HAP-1 (cell line): ENCODE data around the gene PRDM16.

Experiments
- DNase-seq, 2 experiments: peaks; one replicate each; pipeline ENCODE4 v3.0.0-alpha.2; 2016 to 2020; ENCODE audit warnings: low spot score in 2 of 2
- H3K27me3 ChIP-seq: fragments of 250-450 bp; sonication (Bioruptor Pico); 2 replicates; pipeline ENCODE4 v1.5.1; 2020; ENCODE audit warnings: low read depth, mild to moderate bottlenecking, moderate library complexity
- H3K36me3 ChIP-seq: fragments of 250-450 bp; sonication (Bioruptor Pico); replicated peaks from 2 replicates; pipeline ENCODE4 v1.5.1; 2020; ENCODE audit warnings: mild to moderate bottlenecking
- H3K4me1 ChIP-seq: fragments of 250-450 bp; sonication (Bioruptor Pico); 2 replicates; pipeline ENCODE4 v1.5.1; 2020; ENCODE audit warnings: mild to moderate bottlenecking
- H3K4me3 ChIP-seq: fragments of 250-450 bp; sonication (Bioruptor Pico); 2 replicates; pipeline ENCODE4 v1.5.1; 2020; ENCODE audit warnings: mild to moderate bottlenecking, moderate library complexity
- H3K9me3 ChIP-seq: fragments of 250-450 bp; sonication (Bioruptor Pico); 2 replicates; pipeline ENCODE4 v1.5.1; 2020; ENCODE audit warnings: mild to moderate bottlenecking, moderate library complexity
- in situ Hi-C: fragments of 300-500 bp; cut with MboI; formaldehyde crosslinking; loops from 3 replicates; pipeline ENCODE4 v1.14.3; 2020; ENCODE audit warnings: low sequenced_read_pairs, inconsistent platforms, mixed read lengths

PRDM16 gene

DNA sequence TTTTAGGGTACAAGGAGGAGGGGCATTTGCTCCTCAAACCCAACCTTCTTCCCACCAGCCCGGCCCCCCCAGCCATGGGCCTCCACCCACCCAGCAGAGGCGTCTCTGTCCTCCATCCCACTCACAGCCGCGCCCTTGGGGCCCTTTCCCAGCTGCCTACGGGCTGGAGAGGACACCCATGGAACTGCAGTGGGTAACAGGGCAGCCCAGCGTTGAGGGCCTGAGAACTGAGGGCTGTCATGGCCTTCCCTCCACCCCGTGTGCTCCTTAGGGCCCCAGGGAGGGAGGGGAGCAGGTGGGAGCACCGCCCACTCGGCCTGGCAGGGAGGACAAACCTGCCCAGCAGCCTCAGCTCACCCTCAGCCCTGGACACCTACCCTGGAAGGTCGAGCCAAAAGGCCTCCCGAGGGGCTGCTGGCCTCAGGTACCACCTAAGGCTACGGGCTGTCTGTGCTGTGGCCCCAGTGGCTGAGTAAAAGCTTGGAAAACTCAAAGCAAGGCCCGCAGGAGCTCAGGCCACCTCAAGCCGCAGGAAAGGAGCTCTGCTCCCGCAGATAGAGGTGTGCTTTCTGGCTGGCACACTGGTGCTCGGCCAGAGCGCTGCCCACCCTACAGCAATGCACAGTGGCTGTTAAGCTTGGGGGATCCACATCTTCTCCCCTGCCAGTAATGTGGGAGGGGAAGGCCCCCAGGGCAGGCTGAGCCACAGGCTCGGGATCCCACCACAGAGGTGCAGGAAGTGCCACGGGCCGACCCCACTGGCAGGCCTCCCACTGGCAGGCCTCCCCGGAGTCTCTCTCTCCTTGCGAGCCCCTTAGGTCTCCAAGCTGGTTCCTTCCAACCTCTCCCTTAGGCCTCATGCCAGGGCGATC lies 383.2 kb downstream of the PRDM16 start:
- DNase-seq: no peak
- Histone ChIP-seq H3K4me3 (no peak overlapping the region), H3K27me3 (peaks cover 9% of the 10 kb centered on the region), H3K36me3 (no peaks in the 10 kb centered on the region), H3K9me3 (no peaks in the 10 kb centered on the region; the same call in 1 of the 2 replicates), H3K4me1 (peaks cover 5% of the 10 kb centered on the region; the same call in 1 of the 2 replicates)
- in situ Hi-C loops: loop anchor here (5.0 kb wide), 1 partner anchor 170 kb away; no protein-coding TSS in a partner anchor

DNA sequence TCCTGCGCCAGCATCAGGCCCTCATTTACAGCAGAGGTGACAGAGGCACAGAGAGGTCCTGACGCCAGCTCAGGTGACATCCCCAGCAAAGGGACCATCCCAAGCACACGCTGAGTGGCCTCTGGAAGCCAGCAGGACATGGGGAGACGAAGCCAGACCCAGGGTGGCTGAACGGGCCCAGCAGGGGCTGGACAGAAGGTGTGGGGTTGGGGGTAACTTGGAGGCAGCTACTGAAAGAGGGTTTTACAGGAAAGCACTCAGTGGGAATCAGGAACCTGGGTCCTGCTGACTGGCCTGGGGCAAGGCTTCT lies 383.8 kb downstream of the PRDM16 start:
- in situ Hi-C loops: loop anchor here (5.0 kb wide), 1 partner anchor 169 kb away; no protein-coding TSS in a partner anchor
- no peak overlapping the region for H3K4me3 ChIP-seq

DNA sequence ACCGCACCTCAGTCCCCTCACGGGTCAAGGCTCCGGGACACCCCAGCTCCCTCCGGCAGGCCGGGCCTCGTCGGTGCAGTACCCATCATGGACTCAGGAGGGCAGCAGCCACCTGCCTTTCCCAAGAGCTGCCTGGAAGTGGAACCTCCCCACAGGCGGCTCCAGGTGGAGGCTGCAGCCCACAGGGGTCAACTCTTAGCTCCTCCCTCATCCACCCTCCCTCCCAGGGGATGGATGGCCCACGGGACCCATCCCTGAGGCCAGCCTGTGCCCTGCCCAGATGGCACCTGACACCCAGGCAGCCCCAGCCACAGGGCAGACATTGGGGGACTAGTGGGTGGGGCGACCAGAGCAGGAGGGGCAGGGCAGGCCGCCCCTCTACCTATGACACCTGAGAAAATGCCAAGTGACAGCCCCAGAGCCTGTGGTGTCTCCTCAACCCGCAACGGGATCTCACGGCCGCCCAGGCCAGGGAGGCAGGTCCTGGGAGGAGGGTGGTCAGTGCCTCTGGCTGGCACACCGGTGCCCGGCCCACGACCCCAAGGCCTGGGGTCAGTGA lies 384.3 kb downstream of the PRDM16 start:
- Histone ChIP-seq H3K4me1 (peaks cover 5% of the 10 kb centered on the region; the same call in 1 of the 2 replicates), H3K36me3 (no peaks in the 10 kb centered on the region), H3K9me3 (no peaks in the 10 kb centered on the region), H3K27me3 (peaks cover 5% of the 10 kb centered on the region; the same call in 1 of the 2 replicates), H3K4me3 (no peak overlapping the region)
- peak; percentile 49 to 88 for DNase-seq
- in situ Hi-C loops: loop anchor here (5.0 kb wide), 1 partner anchor 169 kb away; no protein-coding TSS in a partner anchor

More for the DNA sequence above, 383.8 kb downstream of the PRDM16 start:
- peaks cover 6% of the 10 kb centered on the region for H3K27me3 ChIP-seq
- no peaks in the 10 kb centered on the region; the same call in 1 of the 2 replicates for H3K9me3 ChIP-seq
- DNase-seq: no peak
- no peaks in the 10 kb centered on the region for H3K36me3 ChIP-seq
- peaks cover 5% of the 10 kb centered on the region; the same call in 1 of the 2 replicates for H3K4me1 ChIP-seq

DNA sequence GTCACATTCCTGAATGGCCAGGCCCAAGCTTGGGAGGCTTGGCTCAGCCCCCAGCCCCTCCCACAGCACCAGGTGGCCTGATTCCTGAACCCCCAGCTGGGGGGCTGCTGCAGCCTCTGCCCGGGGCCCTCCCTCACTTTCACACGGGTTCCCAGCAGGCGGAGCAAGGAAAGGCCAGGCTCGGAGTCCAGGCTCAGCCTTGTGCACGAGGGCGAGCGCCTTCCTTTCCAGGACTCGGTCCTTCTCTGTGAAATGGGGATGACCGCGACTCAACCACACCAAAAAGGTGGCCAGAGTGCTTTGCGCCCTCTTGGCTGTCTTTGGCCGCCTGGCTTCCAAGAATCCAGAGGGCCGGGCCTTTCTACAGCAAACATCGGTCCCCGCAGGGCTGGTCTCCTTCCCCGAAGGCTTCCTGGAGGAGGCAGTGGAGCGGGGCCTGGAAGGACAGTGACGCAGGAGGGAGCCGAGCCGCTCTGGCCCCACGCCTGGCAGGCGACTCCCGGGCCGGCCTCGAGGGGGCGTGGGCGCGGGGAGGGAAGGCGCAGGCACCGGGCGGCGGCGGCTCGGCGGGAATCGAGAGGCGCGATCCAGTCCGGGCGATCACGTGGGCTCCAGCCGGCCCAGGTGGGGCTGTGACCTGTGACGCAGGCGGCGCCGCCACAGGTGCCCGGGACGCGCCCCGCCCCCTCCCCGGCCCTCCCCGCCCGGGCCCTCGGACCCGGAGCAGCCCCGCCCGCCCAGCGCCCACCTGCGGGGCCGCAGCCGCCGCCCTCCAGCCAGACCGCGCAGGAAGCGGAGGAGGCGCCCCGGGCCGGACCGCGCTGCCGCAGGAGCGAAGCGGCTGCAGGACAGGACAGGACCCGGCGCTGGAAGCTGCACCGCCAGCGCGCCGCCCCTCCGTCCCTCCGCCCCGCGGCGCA lies 385.1 kb downstream of the PRDM16 start, which contains the start of gene ARHGEF16:
Gene ARHGEF16, plus strand, starts transcription at position 775 of the 920 bp plus-strand sequence. CDS start 8,420 bp downstream, outside the sequence.
- Histone ChIP-seq H3K9me3 (no peaks in the 10 kb centered on the region), H3K4me3 (peak within 1 kb of the TSS; percentile 41), H3K4me1 (peaks cover 5% of the 10 kb centered on the region; the same call in 1 of the 2 replicates), H3K27me3 (peaks cover 5% of the 10 kb centered on the region; the same call in 1 of the 2 replicates), H3K36me3 (no peaks in the 10 kb centered on the region)
- in situ Hi-C loops: loop anchor here (5.0 kb wide), 1 partner anchor 168 kb away; no protein-coding TSS in a partner anchor
- peak; percentile 36 to 83 for DNase-seq

DNA sequence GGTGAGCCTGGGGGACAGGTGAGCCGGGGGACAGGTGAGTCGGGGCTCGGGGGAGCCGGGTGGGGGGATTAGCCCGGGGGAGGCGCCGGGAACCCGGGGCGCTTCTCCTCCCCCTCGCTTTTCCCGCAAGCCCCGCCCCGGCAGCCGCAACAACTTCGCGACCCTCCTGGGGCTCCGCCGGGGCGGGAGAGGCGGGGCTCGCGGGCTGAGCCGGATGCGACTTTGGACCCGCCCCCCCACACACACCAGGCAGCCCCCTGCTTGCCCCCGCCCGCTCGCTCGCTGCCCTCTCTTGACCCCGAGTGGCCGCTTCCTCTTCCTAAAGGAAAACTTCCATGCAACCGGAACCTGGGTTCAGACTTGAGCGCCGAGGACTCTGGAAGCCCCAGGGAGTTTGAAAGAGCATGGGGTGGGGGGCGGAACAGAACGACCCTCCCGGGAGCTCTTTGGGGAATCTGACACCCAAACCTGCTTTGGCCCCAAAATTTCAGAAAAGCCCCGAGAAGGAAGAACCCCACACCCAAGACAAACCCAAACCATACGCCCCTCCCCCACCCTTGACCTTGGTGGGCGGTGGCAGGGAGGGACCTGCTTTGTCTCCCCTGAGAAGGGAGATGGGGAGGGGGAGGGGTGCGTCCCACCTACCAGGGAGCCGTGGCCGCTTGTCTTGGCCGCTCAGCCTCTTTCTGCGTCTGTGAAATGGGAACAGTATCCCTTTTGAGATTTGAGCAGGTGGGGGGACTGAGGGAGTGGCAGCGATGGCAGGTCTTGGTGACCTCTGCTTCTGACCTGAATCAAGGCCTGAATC lies 386.0 kb downstream of the PRDM16 start:
- no peaks in the 10 kb centered on the region for H3K9me3 ChIP-seq
- DNase-seq: peak; percentile 34 to 83
- H3K4me1 ChIP-seq: peaks cover 5% of the 10 kb centered on the region; the same call in 1 of the 2 replicates
- no peaks in the 10 kb centered on the region for H3K27me3 ChIP-seq
- H3K36me3 ChIP-seq: no peaks in the 10 kb centered on the region
- in situ Hi-C loops: loop anchor here (5.0 kb wide), 1 partner anchor 167 kb away; no protein-coding TSS in a partner anchor
- H3K4me3 ChIP-seq: peak overlapping the region; percentile 41

DNA sequence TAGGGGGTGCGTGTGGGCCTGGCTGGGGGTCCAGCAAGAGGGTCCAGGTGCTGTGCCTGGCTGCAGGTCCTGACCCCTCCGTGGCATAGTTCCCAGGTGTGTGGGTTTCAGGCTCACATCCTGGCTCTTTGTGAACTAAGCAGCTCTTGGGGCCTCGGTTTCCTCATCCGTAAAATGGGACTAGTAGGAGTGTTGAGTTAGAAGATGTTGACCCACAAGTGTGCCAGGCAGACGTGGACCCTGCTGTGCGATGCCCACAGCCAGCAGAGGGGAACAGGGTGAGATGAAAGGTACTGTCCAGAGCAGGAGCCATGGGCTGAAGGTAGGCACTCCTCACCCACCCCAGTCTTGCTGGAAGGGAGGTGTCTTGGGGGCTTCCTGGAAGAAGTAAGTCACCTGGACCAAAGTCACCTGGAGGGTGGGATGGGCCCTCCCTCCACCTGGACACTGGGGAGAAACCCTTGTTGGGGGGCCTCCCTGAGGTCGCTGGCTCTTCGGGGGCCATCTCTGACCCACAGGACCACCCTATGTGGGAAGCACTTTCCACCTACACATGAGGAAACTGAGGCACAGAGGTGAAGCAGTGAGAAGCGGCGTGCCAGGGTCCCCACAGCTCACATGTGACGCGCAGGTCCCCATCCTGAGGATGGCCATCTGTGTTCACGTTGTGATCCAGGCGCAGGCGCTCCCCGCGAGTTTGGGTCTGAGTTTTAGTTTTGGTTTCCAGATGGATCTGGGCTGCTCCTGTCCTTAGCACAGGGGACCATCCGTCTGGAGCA lies 386.9 kb downstream of the PRDM16 start:
- Histone ChIP-seq H3K36me3 (no peaks in the 10 kb centered on the region), H3K4me1 (peaks cover 5% of the 10 kb centered on the region; the same call in 1 of the 2 replicates), H3K4me3 (peak overlapping the region; percentile 41; the same call in 1 of the 2 replicates), H3K27me3 (no peaks in the 10 kb centered on the region), H3K9me3 (no peaks in the 10 kb centered on the region)
- in situ Hi-C loops: no loop called here
- no peak for DNase-seq

DNA sequence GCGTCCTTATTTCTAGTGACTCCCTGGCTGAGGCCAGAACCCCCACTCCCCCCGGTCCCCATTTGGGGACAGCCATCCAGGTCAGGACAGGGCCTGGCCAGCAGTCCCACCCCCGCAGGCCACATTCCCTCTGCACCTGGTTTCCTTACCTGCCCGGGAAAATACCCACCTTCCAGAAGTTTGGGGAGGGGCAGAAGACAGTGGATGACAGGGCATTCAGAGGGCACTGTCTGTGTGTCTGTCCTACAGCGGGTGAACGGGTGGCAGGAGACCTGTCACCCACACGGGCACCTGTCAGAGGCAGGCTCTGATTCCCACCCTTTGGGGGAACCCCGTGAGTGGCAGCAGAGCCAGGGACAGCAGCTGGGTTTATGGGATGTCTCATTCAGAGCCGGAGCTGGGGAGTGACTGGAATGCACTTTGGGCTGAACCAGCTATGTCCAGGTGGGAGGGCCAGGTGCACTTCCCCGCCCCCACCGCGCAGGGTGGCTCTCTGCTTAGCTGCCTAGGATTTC lies 387.5 kb downstream of the PRDM16 start:
- Histone ChIP-seq H3K9me3 (no peaks in the 10 kb centered on the region), H3K4me3 (no peak overlapping the region), H3K4me1 (peaks cover 5% of the 10 kb centered on the region; the same call in 1 of the 2 replicates), H3K36me3 (no peaks in the 10 kb centered on the region), H3K27me3 (no peaks in the 10 kb centered on the region)
- no peak for DNase-seq
- in situ Hi-C loops: no loop called here

DNA sequence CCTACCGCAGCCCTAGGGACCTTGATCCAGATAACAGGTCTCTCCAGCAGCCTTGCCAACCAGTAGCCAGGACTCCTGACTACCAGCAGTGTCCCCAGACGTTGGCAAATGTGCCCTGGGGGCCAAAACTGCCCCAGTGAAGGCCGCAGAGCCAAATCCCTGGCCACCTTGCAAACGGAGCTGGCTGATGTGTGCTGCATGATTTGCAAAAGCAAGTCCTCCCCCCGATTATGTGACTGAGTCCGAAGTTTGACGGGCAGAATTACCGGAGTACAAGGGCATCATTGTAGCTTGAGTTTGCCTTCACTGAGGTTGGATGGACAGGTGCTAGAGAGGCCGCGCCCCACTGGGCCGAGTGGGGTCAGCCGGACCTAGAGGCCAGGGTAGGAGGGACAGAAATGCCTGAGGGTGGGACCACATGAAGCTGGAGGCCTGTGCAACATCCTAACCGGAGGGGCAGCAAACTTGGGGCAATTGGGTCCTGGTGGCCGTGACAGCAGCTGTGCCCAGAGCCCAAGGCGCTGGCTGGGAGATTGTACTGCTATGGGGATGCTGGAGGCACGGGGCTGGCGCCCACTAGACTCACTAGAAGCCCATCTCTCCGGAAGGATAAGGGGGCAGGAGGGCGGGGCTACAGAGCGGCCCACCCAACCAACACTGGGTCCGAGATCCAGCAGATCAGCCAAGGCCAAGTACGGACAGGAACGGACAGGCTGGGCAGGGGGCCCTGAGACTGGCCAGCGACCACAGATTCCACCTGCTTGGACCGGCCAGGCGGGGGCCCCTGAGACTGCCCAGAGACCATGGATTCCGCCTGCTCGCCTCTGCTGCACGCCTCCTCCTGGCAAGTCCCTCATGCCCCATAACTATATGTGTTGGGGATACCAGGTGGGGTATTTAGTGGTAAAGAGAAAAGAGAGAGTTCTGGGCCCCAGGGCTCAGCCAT lies 388.2 kb downstream of the PRDM16 start:
- no peak overlapping the region for H3K4me3 ChIP-seq
- no peaks in the 10 kb centered on the region for H3K36me3 ChIP-seq
- peaks cover 5% of the 10 kb centered on the region; the same call in 1 of the 2 replicates for H3K4me1 ChIP-seq
- in situ Hi-C loops: no loop called here
- DNase-seq: no peak
- no peaks in the 10 kb centered on the region for H3K27me3 ChIP-seq
- H3K9me3 ChIP-seq: no peaks in the 10 kb centered on the region

DNA sequence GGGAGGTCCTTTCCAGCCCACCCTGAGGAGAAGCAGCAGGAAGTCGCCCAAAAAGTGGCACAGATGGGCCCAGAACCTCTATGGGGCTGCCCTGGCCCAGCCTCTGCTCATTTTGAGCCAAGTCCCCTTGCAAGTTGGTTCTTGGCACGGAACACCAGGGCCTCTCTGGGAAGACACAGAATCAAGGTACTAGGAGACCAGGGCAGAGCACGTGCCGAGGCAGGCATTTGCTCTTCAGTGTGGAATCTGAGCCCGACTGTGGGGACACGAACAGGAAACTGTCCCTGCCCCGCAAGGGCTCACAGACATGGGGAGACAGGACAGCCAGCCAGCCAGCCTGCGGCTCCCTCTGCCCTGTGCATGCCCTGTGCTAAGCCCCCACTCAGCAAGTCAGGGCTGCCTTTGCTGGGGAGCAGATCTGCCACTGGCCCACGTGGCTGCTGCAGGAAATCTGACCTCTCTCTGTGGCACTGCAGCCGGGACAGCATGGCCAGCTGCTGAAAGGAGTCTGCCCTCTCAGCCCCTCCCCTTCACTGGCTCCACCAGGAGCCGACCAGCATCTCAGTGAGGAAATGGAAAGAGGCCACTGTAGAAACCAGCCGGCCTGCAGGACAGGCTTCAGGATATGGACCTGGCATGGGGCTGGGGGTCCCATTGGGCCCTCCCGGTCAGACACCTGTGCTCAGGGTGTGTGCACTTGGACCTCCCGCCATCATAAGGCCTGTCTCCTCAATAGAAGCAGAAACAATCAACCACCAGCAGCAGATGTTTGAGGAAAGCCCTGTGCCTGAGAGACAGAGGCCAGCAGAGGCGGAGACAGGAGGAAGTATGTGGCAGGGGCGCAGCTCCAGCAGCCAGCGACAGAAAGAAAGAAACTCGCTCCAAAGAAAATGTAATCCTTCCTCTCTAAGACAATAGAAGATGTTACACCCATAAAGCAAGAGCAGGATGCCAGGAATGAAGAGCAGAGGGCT lies 389.2 kb downstream of the PRDM16 start:
- peaks cover 5% of the 10 kb centered on the region; the same call in 1 of the 2 replicates for H3K4me1 ChIP-seq
- no peaks in the 10 kb centered on the region for H3K9me3 ChIP-seq
- no peaks in the 10 kb centered on the region for H3K36me3 ChIP-seq
- no peak overlapping the region for H3K4me3 ChIP-seq
- in situ Hi-C loops: no loop called here
- no peaks in the 10 kb centered on the region for H3K27me3 ChIP-seq
- no peak for DNase-seq
